CD4-positive, alpha-beta T cell treated with Interleukin-4 for 1 hour (primary cell): Measurements from ENCODE around the gene ATMIN.

ENCODE experiments used
- DNase-seq, 2 donors: peaks; one replicate each; pipeline ENCODE4 v3.0.0-alpha.2; 2020 to 2022

The ATMIN gene

DNA sequence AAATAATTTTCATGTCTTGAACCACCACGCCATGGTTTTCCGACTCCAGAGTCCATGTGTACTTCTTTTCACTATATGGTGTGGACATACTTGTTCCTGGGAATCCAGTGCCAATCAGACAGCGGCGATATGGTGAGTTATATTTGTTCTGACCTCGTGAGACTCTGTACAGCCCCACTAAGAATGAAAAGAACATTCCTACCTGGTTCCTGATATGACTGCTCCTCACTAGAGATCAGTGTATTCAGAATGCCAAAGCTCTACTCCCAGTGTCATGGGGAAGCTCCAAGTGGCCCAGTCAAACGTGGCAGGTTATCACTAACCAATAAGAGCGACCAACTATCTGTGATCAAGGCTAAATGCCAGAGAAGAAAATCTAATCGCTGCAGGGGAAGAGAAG lies 35.3 kb downstream of the ATMIN start:
- no peak for DNase-seq

DNA sequence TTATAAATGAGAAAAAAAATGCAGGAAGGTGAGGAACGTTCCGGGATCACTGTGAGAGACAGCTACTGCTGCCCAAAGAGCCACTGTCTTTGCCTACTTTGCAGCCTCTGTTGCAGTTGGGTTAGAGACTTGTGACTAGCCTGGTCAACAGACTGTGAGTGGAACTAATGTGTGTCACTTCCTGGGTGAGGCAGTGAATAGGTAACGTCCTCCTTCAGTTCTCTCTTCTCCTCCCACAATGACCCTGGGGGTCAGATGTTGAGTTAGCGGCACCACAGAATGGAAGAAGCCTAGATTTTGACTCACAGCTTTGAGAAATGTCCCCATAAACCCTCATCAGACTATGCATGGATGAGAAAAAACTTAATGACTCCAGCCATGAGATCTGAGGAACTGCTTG lies 36.2 kb downstream of the ATMIN start:
- DNase-seq: no peak

DNA sequence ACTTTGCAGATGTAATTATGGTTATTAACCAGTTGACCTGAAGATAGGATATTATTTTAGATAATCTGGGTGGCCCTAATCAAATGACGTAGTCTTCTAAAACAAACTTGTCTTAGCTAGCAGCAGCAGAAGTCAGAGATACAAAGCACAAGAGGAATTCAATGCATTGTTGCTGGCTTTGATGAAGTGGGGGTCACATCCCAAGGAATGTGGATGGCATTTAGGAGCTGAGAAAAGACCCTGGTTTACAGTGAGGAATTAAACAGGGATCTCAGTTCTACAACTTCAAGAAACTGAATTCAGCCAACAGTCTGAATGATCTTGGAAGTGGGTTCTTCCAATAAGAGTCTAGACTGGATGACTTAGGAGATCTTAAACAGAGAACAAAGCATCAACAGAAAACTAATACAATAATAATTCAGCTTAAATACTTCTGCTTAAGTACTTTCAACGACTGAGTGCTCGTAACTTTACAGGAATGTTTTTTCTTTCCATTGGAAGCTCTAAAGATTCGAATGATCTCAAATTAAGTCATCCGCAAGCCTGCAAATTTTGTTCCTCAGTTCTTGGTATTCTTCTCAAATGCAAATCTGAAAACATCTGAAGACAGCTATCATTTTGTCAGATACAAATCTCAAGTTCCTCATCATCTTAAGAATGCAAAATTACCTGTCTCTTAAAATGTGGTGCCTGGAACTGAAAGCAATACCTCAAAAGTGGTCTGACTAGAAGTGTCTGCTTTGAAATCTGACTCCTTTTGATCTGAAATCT lies 38.1 kb downstream of the ATMIN start:
- DNase-seq: no peak

DNA sequence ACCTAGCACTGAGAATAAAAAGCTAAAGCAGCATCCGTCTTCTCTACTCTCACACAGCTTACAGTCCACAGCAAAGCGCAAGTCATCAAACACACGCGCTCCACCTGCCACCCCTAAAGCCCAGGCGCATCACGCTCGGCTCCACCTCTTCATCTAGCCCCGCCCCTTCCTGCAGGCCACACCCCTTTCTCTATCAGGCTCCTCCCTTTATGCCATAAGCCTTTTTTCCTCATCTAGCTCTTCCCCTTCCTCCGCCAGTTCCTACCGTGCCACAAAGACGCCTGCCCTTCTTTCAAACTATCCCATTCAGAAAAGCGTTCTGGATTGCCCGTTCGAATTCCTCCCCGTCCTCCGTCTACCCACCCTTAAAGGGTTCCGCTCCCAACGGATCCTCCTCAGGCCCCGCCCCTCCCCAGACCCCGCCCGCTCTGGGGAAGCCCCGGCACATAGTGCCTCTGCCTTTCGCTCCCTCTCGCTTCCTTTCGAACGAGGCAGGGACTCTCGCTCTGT lies 41.0 kb downstream of the ATMIN start:
- DNase-seq: peak; percentile 92 to 95

- DNase-seq: peak; percentile 96
These were observed 41.7 kb downstream of the ATMIN start, which contains the start of gene C16orf46 for GRCh38 chr16:81077076-81077940. C16orf46 (minus strand) TSS chr16:81077238; CDS start chr16:81063955, 13,283 bp downstream.

DNA sequence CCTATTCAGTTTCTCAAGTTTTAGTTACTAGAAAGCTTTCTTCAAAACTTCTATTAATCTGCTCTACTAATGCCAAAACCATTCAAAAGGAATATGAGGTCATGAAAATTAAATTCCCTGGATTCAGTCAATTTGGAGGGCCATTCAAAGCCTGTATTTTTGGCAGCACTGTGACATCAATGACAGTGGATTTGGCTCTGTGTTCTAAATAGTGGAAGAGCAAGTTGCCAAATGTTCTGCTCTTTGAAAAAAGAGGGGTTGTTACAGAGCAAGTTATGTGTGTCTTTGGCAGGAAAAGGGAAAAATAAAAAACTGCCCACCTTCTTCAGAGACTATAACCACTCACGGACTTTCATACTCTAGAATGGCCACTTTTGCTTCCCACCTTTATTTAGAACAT lies 44.6 kb downstream of the ATMIN start:
- DNase-seq: no peak

DNA sequence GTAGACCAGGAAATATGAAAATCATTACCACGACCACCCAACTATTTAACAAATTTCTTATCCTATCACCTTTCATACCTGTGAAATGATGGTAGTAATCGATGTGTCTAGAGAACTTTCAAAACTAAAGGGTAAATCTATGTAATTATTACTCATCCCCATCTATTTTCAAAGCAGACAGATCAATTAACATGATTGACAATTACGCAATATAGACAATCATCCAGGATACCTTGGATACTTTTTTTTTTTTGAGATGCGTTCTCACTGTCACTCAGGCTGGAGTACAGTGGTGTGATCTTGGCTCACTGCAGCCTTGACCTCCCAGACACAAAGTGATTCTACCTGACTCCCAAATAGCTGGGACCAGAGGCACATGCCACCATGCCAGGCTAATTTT lies 45.4 kb downstream of the ATMIN start:
- no peak for DNase-seq

GRCh38 chr16:81088836-81089235 lies 53.2 kb downstream of the ATMIN start:
- no peak for DNase-seq

DNA sequence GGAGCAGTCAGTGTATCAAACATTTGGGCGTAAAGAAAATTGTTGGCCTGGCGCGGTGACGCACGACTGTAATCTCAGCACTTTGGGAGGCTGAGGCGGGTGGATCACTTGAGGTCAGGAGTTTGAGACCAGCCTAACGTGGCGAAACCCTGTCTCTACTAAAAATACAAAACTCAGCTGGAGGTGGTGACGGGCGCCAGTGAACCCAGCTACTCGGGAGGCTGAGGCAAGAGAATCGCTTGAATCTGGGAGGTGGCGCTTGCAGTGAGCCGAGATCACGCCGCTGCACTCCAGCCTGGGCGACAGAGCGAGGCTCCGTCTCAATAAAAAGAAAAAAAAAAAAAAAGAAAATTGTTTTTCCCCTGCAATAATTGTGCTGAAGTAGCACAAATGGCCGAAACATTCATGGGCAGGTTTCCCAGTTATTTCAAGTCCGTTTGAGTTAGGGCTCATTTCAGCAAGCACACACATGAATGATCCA lies 59.2 kb downstream of the ATMIN start:
- DNase-seq: no peak

GRCh38 chr16:81095653-81095952 lies 60.0 kb downstream of the ATMIN start:
- no peak for DNase-seq

DNA sequence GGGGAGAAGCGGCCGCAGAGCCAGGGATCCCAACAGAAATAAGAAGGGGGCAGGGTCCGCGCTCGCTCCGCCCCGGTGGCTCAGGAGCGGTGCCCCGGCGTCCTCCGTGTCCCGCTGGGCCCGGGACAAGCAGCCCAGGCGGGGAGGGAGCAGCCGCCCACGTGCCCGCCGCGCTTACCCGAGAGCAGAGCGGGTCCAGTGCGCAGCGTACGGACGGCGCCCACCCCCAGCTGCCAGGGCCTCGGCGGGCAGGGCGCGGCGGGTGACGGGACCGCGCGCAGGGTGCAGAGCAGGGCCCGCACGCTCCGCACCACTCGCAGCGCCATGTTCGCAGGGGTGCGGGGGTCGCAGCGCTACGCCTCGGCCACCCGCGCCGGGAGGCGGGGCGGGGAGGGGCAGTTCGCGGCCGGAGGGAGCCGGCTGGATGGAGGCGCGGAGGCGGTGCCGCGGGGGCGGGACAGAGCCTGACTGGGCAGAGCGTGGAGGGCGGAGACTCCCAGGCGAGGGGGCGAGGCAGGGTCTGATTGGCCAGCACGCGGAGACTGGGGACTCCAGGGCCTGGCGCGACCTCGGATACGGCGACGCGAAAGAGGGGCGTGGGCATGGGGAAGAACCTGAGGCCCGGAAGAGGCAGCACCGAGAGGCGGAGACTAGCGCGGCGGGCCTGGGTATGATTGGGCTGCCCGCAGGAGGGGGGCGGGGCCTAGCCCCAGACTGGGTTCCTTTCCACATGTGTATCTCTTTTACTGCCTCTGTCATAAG lies 60.5 kb downstream of the ATMIN start, which contains the start of gene GCSH:
TSS of gene GCSH (minus strand) at position 443 of the 762 bp plus-strand sequence. CDS start at position 326, 117 bp downstream.
- peak; percentile 99 for DNase-seq

DNA sequence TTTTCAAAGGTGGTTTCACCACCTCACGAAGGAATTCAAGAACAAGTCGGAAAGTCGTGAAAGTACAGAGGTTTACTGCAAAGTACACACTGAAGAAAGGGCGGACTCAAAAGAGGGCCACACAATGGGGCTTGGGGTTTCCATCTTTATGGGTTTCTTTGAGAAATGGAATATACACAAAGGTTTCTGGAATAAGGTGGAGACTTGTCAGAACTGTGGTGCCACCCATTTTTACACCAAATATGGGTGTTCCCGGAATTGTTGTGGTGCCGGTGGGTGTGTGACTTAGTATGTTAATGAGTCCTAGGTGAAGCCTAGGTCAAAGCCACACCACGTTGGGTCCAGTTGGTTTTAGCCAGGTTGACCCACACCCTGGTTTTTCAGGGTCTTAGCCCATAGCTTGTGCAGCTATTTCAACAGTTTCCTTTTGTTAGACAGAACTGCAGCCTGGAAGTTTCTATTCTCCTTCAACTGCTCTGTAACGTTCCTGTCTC lies 61.1 kb downstream of the ATMIN start:
- DNase-seq: no peak
